GM10248 (cell line): ENCODE results near the gene SAA4.
A peak's percentile ranks its signal among the peaks of the same experiment; 100 is the strongest.

Source experiments
- CTCF ChIA-PET: fragments of 300-600 bp; sonication (Branson Sonifier 250); formaldehyde crosslinking; extraction: SDS; loops from one replicate; lab custom pipeline; 2021; ENCODE audit warnings: antibody characterized with exemption; lab: Yijun Ruan, JAX
- POLR2A ChIA-PET: fragments of 350-650 bp; sonication (Branson Sonifier 250); formaldehyde crosslinking; extraction: SDS; loops from one replicate; lab custom pipeline; 2020; ENCODE audit warnings: antibody characterized with exemption; lab: Yijun Ruan, JAX
- DNase-seq: peaks from one replicate; pipeline ENCODE4 v3.0.0; 2012; ENCODE audit errors: extremely low spot score
- CTCF ChIP-seq: IDR thresholded peaks from 2 replicates; pipeline ENCODE4 v1.5.1; 2012; ENCODE audit warnings: mild to moderate bottlenecking, low read depth; ENCODE audit errors: extremely low read depth, missing control alignments, control extremely low read depth

SAA4 gene

GRCh38 chr11:18229501-18229900 is 7.1 kb downstream of the SAA4 start:
- ChIA-PET POLR2A (no interaction called here), CTCF (interaction anchor here (1.5 to 9.2 kb wide), 4 partner anchors 15 to 114 kb away, joined by 4 to 63 read pairs (median 8); no protein-coding TSS in a partner anchor)
- no peak for TF ChIP-seq CTCF
- peak; percentile 73 for DNase-seq

GRCh38 chr11:18225913-18226312 is 10.7 kb downstream of the SAA4 start:
- no peak for DNase-seq
- POLR2A ChIA-PET, result no interaction called here
- TF ChIP-seq CTCF, result no peak
- CTCF ChIA-PET, result interaction anchor here (1.0 to 9.2 kb wide), 2 partner anchors 18 to 111 kb away, joined by 5 to 63 read pairs; no protein-coding TSS in a partner anchor

- no peak for TF ChIP-seq CTCF
- ChIA-PET POLR2A (no interaction called here), CTCF (interaction anchor here (0.8 to 9.2 kb wide), 4 partner anchors 8 to 498 kb away, joined by 3 to 63 read pairs (median 6); no protein-coding TSS in a partner anchor)
- DNase-seq, result no peak
Measured at GRCh38 chr11:18223591-18224387, 12.8 kb downstream of the SAA4 start.

GRCh38 chr11:18222814-18223421 is 13.7 kb downstream of the SAA4 start:
- TF ChIP-seq CTCF, result no peak
- ChIA-PET CTCF (interaction anchor here (2.3 to 9.2 kb wide), 2 partner anchors 19 to 21 kb away, joined by 6 to 63 read pairs; no protein-coding TSS in a partner anchor), POLR2A (no interaction called here)
- no peak for DNase-seq

GRCh38 chr11:18221274-18221876 is 15.2 kb downstream of the SAA4 start:
- DNase-seq, result no peak
- ChIA-PET CTCF (interaction anchor here (1.2 kb wide), 1 partner anchor 510 kb away, joined by 3 read pairs; no protein-coding TSS in a partner anchor), POLR2A (interaction anchor here (0.5 kb wide), 1 partner anchor 435 kb away, joined by 5 read pairs; no protein-coding TSS in a partner anchor)
- TF ChIP-seq CTCF, result no peak

GRCh38 chr11:18209058-18209457 is 27.5 kb downstream of the SAA4 start:
- DNase-seq, result no peak
- ChIA-PET POLR2A (no interaction called here), CTCF (no interaction called here)
- no peak for TF ChIP-seq CTCF
